AG04449 (cell line): Measurements from ENCODE around the gene SYT13.
"Not testable (repeated sequence)": the region's sequence is repeated elsewhere in the genome, so short reads cannot be mapped to it uniquely, and the experiment has no call there.

ENCODE experiments used
- CTCF ChIA-PET: fragments of 350-600 bp; formaldehyde crosslinking; extraction: SDS; loops from one replicate; lab custom pipeline; 2021; ENCODE audit warnings: antibody characterized with exemption; lab: Yijun Ruan, JAX
- POLR2A ChIA-PET: fragments of 400-600, 350-600 bp; formaldehyde crosslinking; extraction: SDS; loops from one replicate; lab custom pipeline; 2020; ENCODE audit warnings: antibody characterized with exemption, inconsistent platforms; lab: Yijun Ruan, JAX
- DNase-seq: peaks from one replicate; pipeline ENCODE4 v3.0.0-alpha.2; 2010; ENCODE audit warnings: low read depth, low spot score
- H3K4me3 ChIP-seq: 2 replicates; pipeline ENCODE4 v1.5.1; 2011; ENCODE audit warnings: low read depth, mild to moderate bottlenecking, control low read depth, low read length
- CTCF ChIP-seq: IDR thresholded peaks from one replicate; pipeline ENCODE4 v1.5.1; 2011; ENCODE audit warnings: mild to moderate bottlenecking, moderate library complexity, low read length, control low read depth, inconsistent platforms; ENCODE audit not compliant: insufficient read depth; ENCODE audit errors: missing control alignments

SYT13 gene

GRCh38 chr11:45252877-45253276 lies 33.3 kb downstream of the SYT13 start:
- POLR2A ChIA-PET = no interaction called here
- TF ChIP-seq CTCF = no peak

GRCh38 chr11:45252134-45252856 lies 33.8 kb downstream of the SYT13 start:
- no peak overlapping the region for H3K4me3 ChIP-seq
- ChIA-PET POLR2A (no interaction called here), CTCF (interaction anchor here (0.6 to 3.1 kb wide), 22 partner anchors 11 to 325 kb away, joined by 3 to 37 read pairs (median 4); no protein-coding TSS in a partner anchor)
- DNase-seq = no peak
- peak; percentile 93 for TF ChIP-seq CTCF

More at GRCh38 chr11:45252877-45253276, 33.3 kb downstream of the SYT13 start:
- CTCF ChIA-PET = interaction anchor here (0.9 to 3.1 kb wide), 20 partner anchors 12 to 325 kb away, joined by 3 to 37 read pairs (median 4); no protein-coding TSS in a partner anchor
- no peak overlapping the region for H3K4me3 ChIP-seq
- DNase-seq = no peak

GRCh38 chr11:45250035-45250718 lies 36.0 kb downstream of the SYT13 start:
- CTCF ChIA-PET = interaction anchor here (0.9 to 1.7 kb wide), 7 partner anchors 8 to 140 kb away, joined by 3 to 7 read pairs (median 3); no protein-coding TSS in a partner anchor
- no peak overlapping the region for H3K4me3 ChIP-seq
- no peak for TF ChIP-seq CTCF
- POLR2A ChIA-PET = no interaction called here
- DNase-seq = no peak

GRCh38 chr11:45249372-45249771 lies 36.8 kb downstream of the SYT13 start:
- POLR2A ChIA-PET, H3K4me3 ChIP-seq, DNase-seq: not testable (repeated sequence)
- CTCF ChIA-PET = interaction anchor here (0.9 to 1.7 kb wide), 5 partner anchors 14 to 139 kb away, joined by 3 to 7 read pairs (median 3); no protein-coding TSS in a partner anchor

GRCh38 chr11:45248501-45249011 lies 37.6 kb downstream of the SYT13 start:
- H3K4me3 ChIP-seq = no peak overlapping the region
- DNase-seq = no peak
- POLR2A ChIA-PET = no interaction called here
- TF ChIP-seq CTCF = no peak
- CTCF ChIA-PET = no interaction called here

GRCh38 chr11:45247433-45247832 lies 38.7 kb downstream of the SYT13 start:
- TF ChIP-seq CTCF = no peak
- H3K4me3 ChIP-seq = no peak overlapping the region
- no peak for DNase-seq
- CTCF ChIA-PET = interaction anchor here (0.7 to 2.3 kb wide), 5 partner anchors 9 to 137 kb away, joined by 3 to 7 read pairs (median 4); no protein-coding TSS in a partner anchor
- POLR2A ChIA-PET = no interaction called here
